ENCODE data around the gene RFX7.

Gene RFX7

DNA sequence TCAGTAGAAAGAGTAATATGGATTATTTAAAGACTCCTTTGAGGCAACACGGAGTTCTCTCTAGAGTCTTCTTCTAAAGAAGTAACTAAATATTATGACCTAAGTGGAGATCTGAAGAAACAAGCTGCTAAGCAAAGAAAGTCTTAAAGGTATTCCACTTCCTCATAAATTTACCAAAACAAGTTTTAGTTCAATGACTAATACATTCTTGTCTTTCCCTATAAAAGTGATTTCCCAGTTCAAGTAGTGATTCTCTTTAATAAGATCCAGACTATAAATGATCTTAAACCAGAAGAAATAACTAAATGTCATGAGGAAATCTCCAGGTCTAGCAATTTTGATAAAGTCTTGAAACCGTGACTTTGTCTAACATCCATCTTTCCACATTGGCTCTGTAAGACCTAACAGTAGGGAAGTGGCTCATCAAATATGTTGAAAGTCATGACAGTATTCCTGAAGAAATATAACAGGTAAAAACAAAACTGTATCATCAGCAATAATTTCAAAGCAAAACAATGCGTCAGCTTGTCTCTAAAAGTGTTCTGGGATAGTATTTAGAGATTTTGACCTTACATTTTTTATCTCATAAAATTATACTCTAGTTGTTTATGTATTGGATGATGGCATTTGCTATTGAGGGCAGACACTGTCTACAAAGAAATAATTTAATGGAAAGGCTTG lies 198.5 kb downstream of the RFX7 start:
- DNase-seq (ENCODE audit: low read depth in 2 of 2) = no peak

DNA sequence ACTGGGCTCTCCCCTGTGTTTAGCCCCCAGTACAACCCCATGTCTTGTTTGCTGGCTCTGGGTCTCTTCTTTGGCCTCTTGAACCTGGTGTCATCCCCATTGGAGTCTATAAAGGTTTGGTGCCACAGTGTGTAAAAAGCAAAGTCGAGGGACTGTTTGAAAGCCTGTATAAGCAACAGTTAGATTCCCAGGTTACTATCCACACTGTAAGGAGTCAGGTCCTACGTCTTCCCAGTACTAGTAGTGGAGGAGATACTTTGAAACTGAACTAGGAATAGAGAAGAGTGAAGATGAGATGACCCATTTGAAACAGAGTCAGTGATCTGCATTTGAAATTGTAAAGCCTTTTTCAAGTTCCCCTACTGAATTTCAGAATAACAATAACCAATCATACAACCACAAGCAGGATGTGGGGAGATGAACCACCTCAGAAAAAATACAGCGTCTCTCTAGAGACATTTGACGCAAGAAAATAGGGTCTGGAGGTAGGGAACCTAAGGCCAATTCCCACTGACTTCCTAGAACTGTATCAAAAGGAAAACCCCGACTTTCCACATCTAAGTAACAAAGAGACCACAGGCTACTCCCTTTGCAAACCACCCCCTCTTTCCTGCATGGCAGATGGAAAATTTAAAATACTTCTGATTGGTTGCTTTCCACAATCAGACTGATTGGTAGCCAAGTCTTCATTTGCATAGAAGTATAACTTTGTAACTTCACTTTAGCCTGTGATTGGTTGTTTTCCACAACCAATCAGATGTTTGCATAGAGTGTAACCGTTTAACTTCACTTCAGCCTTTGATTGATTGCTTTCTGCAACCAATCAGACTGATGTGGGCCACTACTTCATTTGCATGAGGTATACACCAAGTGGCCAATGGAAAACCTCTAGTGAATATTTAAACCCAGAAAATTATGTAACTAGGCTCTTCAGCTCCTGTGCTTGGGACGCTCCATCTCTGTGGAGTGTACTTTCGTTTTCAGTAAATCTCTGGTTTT lies 200.4 kb downstream of the RFX7 start:
- DNase-seq (ENCODE audit: low read depth in 2 of 2) = peak in 1 of 2 experiments; percentile 8

DNA sequence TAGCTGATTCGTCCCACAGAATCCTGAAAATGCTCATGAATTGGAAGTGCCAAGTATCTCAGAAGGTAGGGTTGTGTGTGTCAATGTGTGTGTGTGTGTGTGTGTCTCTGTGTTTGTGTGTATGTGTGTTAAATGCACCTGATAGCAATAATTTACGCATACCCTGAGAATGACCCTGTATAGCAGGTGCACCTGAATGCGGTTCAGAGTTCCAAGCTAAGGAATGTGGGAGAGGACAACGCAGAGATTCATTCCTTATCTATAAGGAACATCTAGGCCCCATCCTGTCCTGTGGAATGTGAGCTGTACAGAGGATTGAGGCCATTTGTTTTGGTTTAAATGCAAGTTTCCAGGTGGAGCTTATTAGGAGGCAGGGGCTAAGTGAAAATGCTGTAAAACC lies 201.2 kb downstream of the RFX7 start:
- DNase-seq (ENCODE audit: low read depth in 2 of 2) = no peak

GRCh38 chr15:56042031-56042430 lies 201.6 kb downstream of the RFX7 start:
- DNase-seq (ENCODE audit: low read depth in 2 of 2) = no peak

GRCh38 chr15:56040081-56041035 lies 203.3 kb downstream of the RFX7 start:
- no peak for DNase-seq (ENCODE audit: low read depth in 2 of 2)

DNA sequence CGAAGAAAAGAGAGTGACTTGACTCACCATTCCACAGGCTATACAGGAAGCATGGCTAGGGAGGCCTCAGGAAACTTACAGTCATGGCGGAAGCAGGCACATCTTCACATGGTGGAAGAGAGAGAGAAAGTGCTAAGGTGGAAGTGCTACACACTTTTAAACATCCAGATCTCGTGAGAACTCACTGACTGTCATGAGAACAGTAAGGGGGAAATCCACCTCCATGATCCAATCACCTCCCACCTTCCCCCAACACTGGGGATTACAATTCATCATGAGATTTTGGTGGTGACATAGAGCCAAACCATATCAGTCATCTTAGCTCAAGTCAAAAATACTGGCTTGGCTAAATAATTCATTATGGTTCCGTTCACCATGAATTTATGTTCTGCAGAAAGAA lies 205.0 kb downstream of the RFX7 start:
- no peak for DNase-seq (ENCODE audit: low read depth in 2 of 2)

GRCh38 chr15:56038015-56038414 lies 205.7 kb downstream of the RFX7 start:
- no peak for DNase-seq (ENCODE audit: low read depth in 2 of 2)

All from stimulated activated CD4-positive, alpha-beta T cell treated with anti-CD3 and anti-CD28 coated beads, Interleukin-12 subunit alpha, Interleukin-12 subunit beta, amount 100 ng/mL, for 24 hours (primary cell).